GM18867 (cell line): Measurements from ENCODE around the gene HOXB7.

ENCODE experiments used
- ATAC-seq: cut with Tn5 transposase; IDR thresholded peaks from one replicate; pipeline ENCODE4 v1.9.1; 2021; ENCODE audit warnings: mild to moderate bottlenecking, moderate library complexity; ENCODE audit not compliant: unreplicated experiment

HOXB7 gene

GRCh38 chr17:48596735-48597527 lies 13.9 kb downstream of the HOXB7 start:
- no peak for ATAC-seq

- no peak for ATAC-seq
These were observed 14.7 kb downstream of the HOXB7 start for GRCh38 chr17:48596000-48596734.

GRCh38 chr17:48595278-48595999 lies 15.4 kb downstream of the HOXB7 start:
- no peak for ATAC-seq

GRCh38 chr17:48594538-48595277 lies 16.1 kb downstream of the HOXB7 start:
- ATAC-seq, result no peak

- no peak for ATAC-seq
These were observed 16.8 kb downstream of the HOXB7 start for GRCh38 chr17:48593840-48594537.

- ATAC-seq, result no peak
These were observed 17.5 kb downstream of the HOXB7 start, which contains the start of gene HOXB5 for GRCh38 chr17:48593126-48593829. TSS of gene HOXB5 (minus strand) at chr17:48593779. CDS start at chr17:48593682, 97 bp downstream.

- no peak for ATAC-seq
These were observed 18.2 kb downstream of the HOXB7 start for GRCh38 chr17:48592577-48592976.

GRCh38 chr17:48592057-48592514 lies 18.7 kb downstream of the HOXB7 start:
- ATAC-seq, result no peak

- no peak for ATAC-seq
These were observed 19.4 kb downstream of the HOXB7 start for GRCh38 chr17:48591255-48592056.

- ATAC-seq, result no peak
These were observed 20.1 kb downstream of the HOXB7 start for GRCh38 chr17:48590607-48591161.

GRCh38 chr17:48589831-48590606 lies 20.8 kb downstream of the HOXB7 start, which contains the start of gene HOXB3:
TSS of gene HOXB3 (minus strand) at chr17:48590241. CDS start at chr17:48552474, 37,767 bp downstream.
- no peak for ATAC-seq

GRCh38 chr17:48589060-48589830 lies 21.6 kb downstream of the HOXB7 start:
- ATAC-seq, result no peak

GRCh38 chr17:48588528-48588927 lies 22.3 kb downstream of the HOXB7 start:
- no peak for ATAC-seq

- no peak for ATAC-seq
These were observed 22.8 kb downstream of the HOXB7 start for GRCh38 chr17:48588074-48588415.

- no peak for ATAC-seq
These were observed 23.3 kb downstream of the HOXB7 start for GRCh38 chr17:48587276-48588073.
